MCF 10A (cell line): ENCODE data around the gene MRPL32. TPM values are rescaled to one million over a fixed set of nuclear protein-coding genes. Genes with fewer than 3 reads are reported as not detected.
A peak's percentile ranks its signal among the peaks of the same experiment; 100 is the strongest.
"Not testable (repeated sequence)": the region's sequence is repeated elsewhere in the genome, so short reads cannot be mapped to it uniquely, and the experiment has no call there.

ENCODE experiments used
- Bru-seq: library from RNA; stranded (reverse); fragments of 400-500 nt; gene quantifications from one replicate; lab custom pipeline; 2021; lab: Mats Ljungman, UMichigan
- BruChase-seq, 2 experiments: library from RNA; stranded (reverse); fragments of 400-500 nt; gene quantifications; one replicate each; lab custom pipeline; 2021; lab: Mats Ljungman, UMichigan
- BruUV-seq: library from RNA; stranded (reverse); fragments of 400-500 nt; replicated peaks from 2 replicates; lab custom pipeline; 2021; lab: Mats Ljungman, UMichigan
- CTCF ChIA-PET: fragments of 300-600 bp; sonication (Branson Sonifier 250); formaldehyde crosslinking; extraction: SDS; loops from one replicate; lab custom pipeline; 2021; ENCODE audit warnings: antibody characterized with exemption, inconsistent platforms; lab: Yijun Ruan, JAX
- POLR2A ChIA-PET: fragments of 300-600, 350-650 bp; sonication (Branson Sonifier 250); formaldehyde crosslinking; extraction: SDS; loops from one replicate; lab custom pipeline; 2020; ENCODE audit warnings: antibody characterized with exemption, inconsistent platforms; lab: Yijun Ruan, JAX
- DNase-seq: peaks from one replicate; pipeline ENCODE4 v3.0.0-alpha.2; 2018; ENCODE audit not compliant: unreplicated experiment
- H3K27ac Mint-ChIP-seq: one replicate; pipeline ENCODE4 v1.8.0; 2022; ENCODE audit warnings: mild to moderate bottlenecking, low read depth, mixed read lengths; ENCODE audit not compliant: unreplicated experiment
- H3K27me3 Mint-ChIP-seq: one replicate; pipeline ENCODE4 v1.8.0; 2022; ENCODE audit warnings: mixed read lengths; ENCODE audit not compliant: insufficient read depth, unreplicated experiment
- H3K36me3 Mint-ChIP-seq: one replicate; pipeline ENCODE4 v1.8.0; 2022; ENCODE audit warnings: mild to moderate bottlenecking, moderate library complexity, mixed read lengths; ENCODE audit not compliant: insufficient read depth, unreplicated experiment
- H3K4me1 Mint-ChIP-seq: one replicate; pipeline ENCODE4 v1.8.0; 2022; ENCODE audit warnings: mixed read lengths; ENCODE audit not compliant: insufficient read depth, unreplicated experiment
- H3K4me3 Mint-ChIP-seq: one replicate; pipeline ENCODE4 v1.8.0; 2022; ENCODE audit warnings: mild to moderate bottlenecking, moderate library complexity, mixed read lengths; ENCODE audit not compliant: unreplicated experiment
- H3K9me3 Mint-ChIP-seq: one replicate; pipeline ENCODE4 v1.8.0; 2022; ENCODE audit warnings: mixed read lengths; ENCODE audit not compliant: unreplicated experiment
- intact Hi-C: fragments of 100-400 bp; cut with micrococcal nuclease; formaldehyde crosslinking; loops from 2 replicates; pipeline ENCODE4 v1.14.1; 2022
- long read RNA-seq: library from polyadenylated mRNA; stranded (forward); transcript quantifications from one replicate; pipeline ENCODE4 v2.0.0, GENCODE V29; 2022
- total RNA-seq: library from RNA; stranded (reverse); gene quantifications from 2 replicates; pipeline ENCODE4 v1.2.3, GENCODE V29; 2022
- TF ChIP-seq, protein P1 (sequence below): fragments of 200-600 bp; IDR thresholded peaks from one replicate; pipeline ENCODE4 v1.8.0; 2022; ENCODE audit warnings: antibody characterized with exemption, mild to moderate bottlenecking; ENCODE audit not compliant: unreplicated experiment

MRPL32 gene
- 69.8 and 82.0 TPM in 2 replicates for total RNA-seq
- percentile 88 among the genes with signal in this experiment for Bru-seq, nascent RNA
- BruChase-seq, experiment 1, labeled RNA remaining after a 6-hour chase = percentile 92 among the genes with signal in this experiment
- percentile 88 among the genes with signal in this experiment for BruChase-seq, experiment 2, labeled RNA remaining after a 2-hour chase
- long read RNA-seq, transcript MRPL32-203 (3 exons, 2,734 nt) = minor isoform, 17 of 192 reads
- long read RNA-seq, transcript MRPL32-201 (3 exons, 1,035 nt) = major isoform, 127 of 192 reads
- long read RNA-seq, partial matches to known transcripts = 35 of 192 reads
- long read RNA-seq, other reads (novel, unspliced or antisense) = 13 of 192 reads

DNA sequence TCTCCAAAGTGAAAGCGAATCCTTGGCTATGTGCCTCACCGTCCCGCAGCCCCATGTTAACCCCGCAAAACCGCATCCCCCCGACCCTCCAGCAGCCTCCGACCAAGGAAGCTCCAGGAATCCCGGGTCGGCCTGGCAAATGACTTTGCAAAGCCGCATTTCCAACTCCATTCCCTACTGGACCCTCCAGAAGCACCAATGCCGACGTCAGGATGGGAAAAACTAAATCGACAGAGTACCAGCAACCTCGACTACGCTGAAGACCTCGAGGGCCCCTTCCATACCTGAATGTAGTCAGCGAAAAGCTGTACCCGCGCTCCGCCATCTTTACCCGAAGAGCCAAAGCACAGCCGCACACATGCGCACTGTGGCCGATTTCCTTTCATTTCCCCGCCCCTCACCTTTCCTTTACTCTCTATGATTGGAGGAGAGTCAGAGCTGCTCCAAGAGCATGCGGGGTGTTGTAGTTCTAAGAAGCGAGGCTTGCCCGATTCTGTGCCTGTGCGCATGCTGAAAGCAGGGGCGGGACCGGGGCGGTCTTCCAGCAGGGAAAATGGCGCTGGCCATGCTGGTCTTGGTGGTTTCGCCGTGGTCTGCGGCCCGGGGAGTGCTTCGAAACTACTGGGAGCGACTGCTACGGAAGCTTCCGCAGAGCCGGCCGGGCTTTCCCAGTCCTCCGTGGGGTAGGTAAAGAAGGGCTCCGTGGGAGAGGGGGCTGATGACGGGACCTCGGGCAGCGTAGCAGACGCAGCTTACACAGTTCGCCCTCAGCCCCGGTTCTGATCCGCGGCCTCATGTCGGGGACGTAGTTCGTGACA, at the start of gene MRPL32, which contains the start of gene PSMA2:
Gene MRPL32 (plus strand): TSS at position 543 of the 818 bp plus-strand sequence. CDS start 11 bp downstream, at position 554.
Gene PSMA2 (minus strand): TSS at position 341 of the 818 bp plus-strand sequence. CDS start 16 bp downstream, at position 325.
- Mint-ChIP-seq H3K27me3 (no peaks in the 10 kb centered on the region), H3K9me3 (no peaks in the 10 kb centered on the region), H3K4me1 (peaks cover 26% of the 10 kb centered on the region), H3K36me3 (peaks cover 30% of the 10 kb centered on the region), H3K4me3 (peak within 1 kb of the TSS; percentile 100), H3K27ac (peak within 1 kb of the TSS; percentile 99)
- no TSS peak for BruUV-seq
- intact Hi-C loops = loop anchor here (2.0 kb wide), 1 partner anchor 523 kb away; no protein-coding TSS in a partner anchor
- CTCF ChIA-PET = interaction anchor here (0.6 to 4.4 kb wide), 12 partner anchors 8 to 989 kb away, joined by 3 to 22 read pairs (median 5); no protein-coding TSS in a partner anchor
- POLR2A ChIA-PET = interaction anchor here (0.6 to 10.1 kb wide), 49 partner anchors 9 to 1916 kb away, joined by 3 to 200 read pairs (median 4); partner anchors contain the start of genes C7orf25, COA1, GLI3 and H2AZ2
- DNase-seq = peak; percentile 98
- TF ChIP-seq, protein P1, sequence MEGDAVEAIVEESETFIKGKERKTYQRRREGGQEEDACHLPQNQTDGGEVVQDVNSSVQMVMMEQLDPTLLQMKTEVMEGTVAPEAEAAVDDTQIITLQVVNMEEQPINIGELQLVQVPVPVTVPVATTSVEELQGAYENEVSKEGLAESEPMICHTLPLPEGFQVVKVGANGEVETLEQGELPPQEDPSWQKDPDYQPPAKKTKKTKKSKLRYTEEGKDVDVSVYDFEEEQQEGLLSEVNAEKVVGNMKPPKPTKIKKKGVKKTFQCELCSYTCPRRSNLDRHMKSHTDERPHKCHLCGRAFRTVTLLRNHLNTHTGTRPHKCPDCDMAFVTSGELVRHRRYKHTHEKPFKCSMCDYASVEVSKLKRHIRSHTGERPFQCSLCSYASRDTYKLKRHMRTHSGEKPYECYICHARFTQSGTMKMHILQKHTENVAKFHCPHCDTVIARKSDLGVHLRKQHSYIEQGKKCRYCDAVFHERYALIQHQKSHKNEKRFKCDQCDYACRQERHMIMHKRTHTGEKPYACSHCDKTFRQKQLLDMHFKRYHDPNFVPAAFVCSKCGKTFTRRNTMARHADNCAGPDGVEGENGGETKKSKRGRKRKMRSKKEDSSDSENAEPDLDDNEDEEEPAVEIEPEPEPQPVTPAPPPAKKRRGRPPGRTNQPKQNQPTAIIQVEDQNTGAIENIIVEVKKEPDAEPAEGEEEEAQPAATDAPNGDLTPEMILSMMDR = no peak

DNA sequence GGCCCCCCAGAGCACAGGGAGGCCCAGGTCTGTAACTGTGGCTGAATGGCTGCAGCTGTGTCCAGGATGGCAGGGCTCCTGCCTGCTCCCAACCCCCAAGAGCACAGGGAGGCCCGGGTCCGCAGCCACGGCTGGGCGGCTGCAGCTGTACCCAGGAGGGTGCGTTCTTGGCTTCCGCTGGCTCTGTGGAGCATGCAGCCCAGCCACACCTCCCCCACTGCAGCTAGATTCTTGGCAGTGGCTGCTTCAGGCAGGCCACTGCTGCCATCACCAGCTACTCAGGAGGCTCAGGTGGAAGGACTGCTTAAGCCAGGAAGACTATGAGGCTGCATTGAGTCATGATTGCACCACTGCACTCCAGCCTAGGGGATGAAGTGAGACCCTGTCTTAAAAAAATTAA, 48.2 kb upstream of the MRPL32 start:
- ChIA-PET CTCF (interaction anchor here (0.5 to 5.4 kb wide), 3 partner anchors 51 to 942 kb away, joined by 3 to 50 read pairs (median 3); no protein-coding TSS in a partner anchor), POLR2A (interaction anchor here (0.6 to 1.5 kb wide), 3 partner anchors 27 to 47 kb away, joined by 3 to 4 read pairs (median 3); partner anchors contain the start of genes C7orf25 and PSMA2)
- no peak overlapping the region for H3K4me3 Mint-ChIP-seq
- H3K27me3 Mint-ChIP-seq = no peaks in the 10 kb centered on the region
- H3K36me3 Mint-ChIP-seq = no peaks in the 10 kb centered on the region
- DNase-seq = peak; percentile 95
- peaks cover 9% of the 10 kb centered on the region for H3K4me1 Mint-ChIP-seq
- TF ChIP-seq, protein P1 = no peak
- H3K9me3 Mint-ChIP-seq = no peaks in the 10 kb centered on the region
- no TSS peak for BruUV-seq
- H3K27ac Mint-ChIP-seq = no peak overlapping the region
- intact Hi-C loops = loop anchor here (10.0 kb wide), 2 partner anchors 309 to 609 kb away; no protein-coding TSS in a partner anchor

- not testable (repeated sequence) for DNase-seq, H3K36me3 Mint-ChIP-seq, BruUV-seq, H3K27me3 Mint-ChIP-seq, H3K4me3 Mint-ChIP-seq, H3K27ac Mint-ChIP-seq, H3K4me1 Mint-ChIP-seq, H3K9me3 Mint-ChIP-seq
- intact Hi-C loops = loop anchor here (10.0 kb wide), 2 partner anchors 310 to 610 kb away; no protein-coding TSS in a partner anchor
- POLR2A ChIA-PET = interaction anchor here (0.7 kb wide), 1 partner anchor 552 kb away, joined by 4 read pairs; no protein-coding TSS in a partner anchor
- CTCF ChIA-PET = interaction anchor here (0.6 to 5.4 kb wide), 5 partner anchors 8 to 1033 kb away, joined by 3 to 50 read pairs (median 3); no protein-coding TSS in a partner anchor
Measured at GRCh38 chr7:42885183-42885582, 47.0 kb upstream of the MRPL32 start.

GRCh38 chr7:42886129-42886528, 46.0 kb upstream of the MRPL32 start:
- POLR2A ChIA-PET = interaction anchor here (1.5 kb wide), 2 partner anchors 24 to 945 kb away, joined by 4 read pairs; no protein-coding TSS in a partner anchor
- peak; percentile 42 for DNase-seq
- intact Hi-C loops = loop anchor here (10.0 kb wide), 2 partner anchors 311 to 611 kb away; no protein-coding TSS in a partner anchor
- Mint-ChIP-seq H3K36me3 (no peaks in the 10 kb centered on the region), H3K4me3 (no peak overlapping the region), H3K9me3 (no peaks in the 10 kb centered on the region), H3K27ac (no peak overlapping the region), H3K27me3 (no peaks in the 10 kb centered on the region), H3K4me1 (peaks cover 9% of the 10 kb centered on the region)
- no TSS peak for BruUV-seq
- TF ChIP-seq, protein P1 = peak; percentile 56
- CTCF ChIA-PET = interaction anchor here (0.6 to 3.4 kb wide), 7 partner anchors 9 to 945 kb away, joined by 3 to 19 read pairs (median 4); no protein-coding TSS in a partner anchor
